Measurements from ENCODE around the gene BBOX1.

- TF ChIP-seq POLR2A (IDR thresholded peaks at IDR 0.05) (no peak), CTCF (IDR thresholded peaks at IDR 0.05) (no peak), EP300 (IDR thresholded peaks at IDR 0.05) (no peak)
Observed at GRCh38 chr11:27013781-27014361, 26.7 kb upstream of the BBOX1 start.

Measured in tibial nerve (tissue), 4 donors.